DMS153 (cell line): Measurements from ENCODE around the gene NPAS4.
"Not testable (repeated sequence)": the region's sequence is repeated elsewhere in the genome, so short reads cannot be mapped to it uniquely, and the experiment has no call there.

ENCODE experiments used
- DNase-seq: peaks from one replicate; lab custom pipeline; 2025; lab: John Stamatoyannopoulos, UW

The NPAS4 gene

GRCh38 chr11:66420671-66421476 is at the start of gene NPAS4:
Gene NPAS4, plus strand, starts transcription at chr11:66421035. Its CDS starts 145 bp downstream, at chr11:66421180.
- DNase-seq: peak; percentile 59

- peak; percentile 87 for DNase-seq
Measured at GRCh38 chr11:66371627-66372415, 49.0 kb upstream of the NPAS4 start, which contains the start of gene SLC29A2. Gene SLC29A2, minus strand, starts transcription at chr11:66371760. Its CDS starts 169 bp downstream, at chr11:66371591.

- no peak for DNase-seq
Measured at GRCh38 chr11:66373265-66373664, 47.6 kb upstream of the NPAS4 start.

- DNase-seq: not testable (repeated sequence)
Measured at GRCh38 chr11:66373690-66374287, 47.0 kb upstream of the NPAS4 start.

- not testable (repeated sequence) for DNase-seq
Measured at GRCh38 chr11:66380264-66380663, 40.6 kb upstream of the NPAS4 start.

- DNase-seq: not testable (repeated sequence)
Measured at GRCh38 chr11:66384316-66384715, 36.5 kb upstream of the NPAS4 start.

- DNase-seq: peak; percentile 76
Measured at GRCh38 chr11:66386171-66387069, 34.4 kb upstream of the NPAS4 start.

- DNase-seq: peak; percentile 49
Measured at GRCh38 chr11:66388780-66389386, 32.0 kb upstream of the NPAS4 start.

- no peak for DNase-seq
Measured at GRCh38 chr11:66391322-66391721, 29.5 kb upstream of the NPAS4 start.

- DNase-seq: no peak
Measured at GRCh38 chr11:66393954-66394353, 26.9 kb upstream of the NPAS4 start.

- DNase-seq: no peak
Measured at GRCh38 chr11:66407651-66408050, 13.2 kb upstream of the NPAS4 start.

- DNase-seq: peak; percentile 74
Measured at GRCh38 chr11:66408488-66409214, 12.2 kb upstream of the NPAS4 start.

GRCh38 chr11:66409226-66409625 is 11.6 kb upstream of the NPAS4 start:
- DNase-seq: no peak

- no peak for DNase-seq
Measured at GRCh38 chr11:66410191-66410590, 10.6 kb upstream of the NPAS4 start.

GRCh38 chr11:66411323-66411722 is 9.5 kb upstream of the NPAS4 start:
- DNase-seq: no peak

- no peak for DNase-seq
Measured at GRCh38 chr11:66412110-66412509, 8.7 kb upstream of the NPAS4 start.

GRCh38 chr11:66413167-66413566 is 7.7 kb upstream of the NPAS4 start:
- no peak for DNase-seq

- no peak for DNase-seq
Measured at GRCh38 chr11:66414120-66414934, 6.5 kb upstream of the NPAS4 start.

GRCh38 chr11:66415423-66415822 is 5.4 kb upstream of the NPAS4 start:
- DNase-seq: no peak

- no peak for DNase-seq
Measured at GRCh38 chr11:66417000-66417399, 3.8 kb upstream of the NPAS4 start.
